HG03039 (cell line): ENCODE data around the gene SPRR1A.
"Not testable (repeated sequence)": the region's sequence is repeated elsewhere in the genome, so short reads cannot be mapped to it uniquely, and the experiment has no call there.

Source experiments
- ATAC-seq: cut with Tn5 transposase; IDR thresholded peaks from one replicate; pipeline ENCODE4 v1.9.1; 2021; ENCODE audit warnings: mild to moderate bottlenecking, moderate library complexity; ENCODE audit not compliant: unreplicated experiment

SPRR1A gene

DNA sequence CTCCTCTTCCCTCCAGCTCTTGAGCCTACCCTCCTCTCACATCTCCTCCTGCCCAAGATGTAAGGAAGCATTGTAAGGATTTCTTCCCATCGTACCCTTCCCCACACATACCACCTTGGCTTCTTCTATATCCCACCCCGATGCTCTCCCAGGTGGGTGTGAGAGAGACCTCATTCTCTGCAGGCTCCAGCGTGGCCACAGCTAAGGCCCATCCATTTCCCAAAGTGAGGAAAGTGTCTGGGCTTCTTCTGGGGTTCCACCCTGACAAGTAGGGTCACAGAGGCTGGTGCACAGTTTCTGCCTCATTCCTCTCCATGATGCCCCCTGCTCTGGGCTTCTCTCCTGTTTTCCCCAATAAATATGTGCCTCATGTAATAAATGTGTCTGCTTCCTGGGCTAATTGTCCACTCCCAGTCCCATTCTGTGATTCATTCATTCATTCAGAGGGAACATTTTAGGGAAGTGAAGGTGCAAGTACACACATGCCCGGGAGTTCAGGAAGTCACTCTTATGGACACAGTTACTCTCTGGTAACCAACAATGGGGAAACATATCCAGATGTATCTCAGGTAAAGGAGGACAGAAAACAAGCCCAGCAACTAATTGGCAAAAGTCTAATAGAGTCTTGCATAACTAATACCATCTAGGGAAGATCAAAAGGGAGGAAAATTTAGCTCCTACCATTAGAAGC lies 11.5 kb upstream of the SPRR1A start:
- ATAC-seq = no peak

GRCh38 chr1:152976688-152977087 lies 7.2 kb upstream of the SPRR1A start:
- ATAC-seq = no peak

DNA sequence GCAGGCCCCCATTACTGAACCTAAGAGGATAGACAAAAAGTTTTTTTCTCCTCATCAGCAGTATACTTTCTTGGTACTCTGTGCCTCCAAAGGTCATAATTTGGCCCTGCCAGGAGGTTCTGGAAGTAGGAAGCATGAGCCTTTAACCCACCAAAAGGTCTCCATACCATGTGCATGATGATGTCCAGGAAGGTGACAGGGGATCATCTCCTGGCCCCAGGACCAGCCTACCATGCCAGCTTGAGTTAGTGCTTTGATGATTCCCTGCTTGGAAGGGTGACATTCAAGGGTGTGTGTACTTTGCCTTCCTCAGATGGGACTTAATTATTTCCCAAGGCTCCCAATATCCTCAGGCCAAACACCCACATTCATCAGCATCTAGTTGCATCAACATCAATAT lies 6.3 kb upstream of the SPRR1A start:
- ATAC-seq = no peak

- ATAC-seq = no peak
These were observed 3.2 kb upstream of the SPRR1A start for GRCh38 chr1:152980676-152981075.

GRCh38 chr1:152981146-152981871 lies 2.6 kb upstream of the SPRR1A start:
- ATAC-seq = no peak

- ATAC-seq = no peak
These were observed 1.8 kb upstream of the SPRR1A start for GRCh38 chr1:152982076-152982475.

- no peak for ATAC-seq
These were observed 647 bp upstream of the SPRR1A start for GRCh38 chr1:152983234-152983633.

DNA sequence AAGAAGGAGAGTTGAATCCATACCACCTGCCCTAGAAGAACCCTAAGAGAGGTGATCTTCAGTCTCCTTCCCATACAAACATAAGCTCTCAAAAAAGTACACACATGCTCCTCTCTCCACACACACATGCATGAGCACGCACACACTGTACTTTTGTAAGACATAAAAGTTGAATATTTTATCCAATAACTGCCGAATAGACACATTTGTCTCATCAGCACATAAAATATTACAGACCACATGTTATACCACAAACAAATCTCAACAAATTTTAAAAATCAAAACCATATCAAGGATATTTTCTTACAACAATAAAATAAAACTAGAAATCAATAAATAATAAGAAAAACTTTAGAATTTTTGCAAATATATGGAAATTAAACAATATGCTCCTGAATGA lies 2.7 kb downstream of the SPRR1A start:
- no peak for ATAC-seq

DNA sequence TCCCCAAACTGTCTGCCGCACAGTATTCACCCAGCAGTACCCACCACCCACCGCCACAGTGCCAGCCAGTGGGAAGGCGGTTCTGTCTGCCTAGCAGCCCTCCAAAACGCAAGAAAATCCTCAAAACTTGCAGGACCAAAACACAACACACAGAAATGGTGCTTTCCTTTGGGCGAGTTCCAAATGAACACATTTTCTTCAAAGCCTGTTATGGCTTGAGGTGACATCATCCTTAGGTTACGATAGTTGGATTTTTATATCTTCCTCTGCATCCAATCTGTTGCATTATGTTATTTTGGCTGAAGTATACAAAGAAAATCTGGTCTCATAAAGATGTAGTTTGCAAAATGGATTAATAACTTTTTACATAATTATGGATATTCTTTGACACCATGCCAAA lies 9.3 kb downstream of the SPRR1A start:
- no peak for ATAC-seq

GRCh38 chr1:152995842-152996241 lies 12.0 kb downstream of the SPRR1A start:
- no peak for ATAC-seq

DNA sequence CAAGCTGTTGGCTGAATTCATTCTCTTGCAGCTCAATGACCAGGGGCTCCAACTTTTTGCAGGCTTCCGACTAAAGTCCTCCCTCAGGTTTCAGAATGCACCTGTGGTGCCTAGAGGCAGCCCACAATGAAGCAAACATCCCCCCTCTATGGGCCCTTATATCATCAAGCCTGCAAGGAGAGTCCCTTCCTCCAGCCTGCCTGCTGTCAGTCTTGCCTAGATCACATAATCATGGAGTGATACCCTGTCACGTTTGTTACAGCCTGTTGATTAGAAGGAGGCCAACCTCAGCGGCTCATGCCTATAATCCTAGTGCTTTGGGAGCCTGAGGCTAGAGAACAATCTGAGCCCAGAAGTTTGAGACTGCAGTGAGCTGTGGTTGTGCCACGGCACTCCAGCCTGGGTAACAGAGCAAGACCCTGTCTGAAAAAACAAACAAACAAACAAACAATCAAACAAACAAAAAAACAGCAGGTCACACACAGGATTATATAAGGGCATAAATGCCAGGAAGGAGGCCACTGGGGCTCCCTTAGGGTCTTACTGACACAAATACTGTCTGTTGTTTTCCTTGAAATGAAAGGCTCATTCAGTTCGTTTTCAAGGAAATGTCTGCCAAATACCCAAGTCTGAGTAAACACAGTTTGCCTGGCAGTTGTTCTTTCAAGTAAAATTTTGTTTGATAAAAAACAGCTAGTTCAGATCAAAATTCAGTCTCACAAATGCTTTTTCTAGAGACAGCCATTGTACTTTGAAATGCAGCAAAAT lies 12.9 kb downstream of the SPRR1A start:
- ATAC-seq = no peak

- ATAC-seq = no peak
These were observed 14.0 kb downstream of the SPRR1A start for GRCh38 chr1:152997901-152998300.

DNA sequence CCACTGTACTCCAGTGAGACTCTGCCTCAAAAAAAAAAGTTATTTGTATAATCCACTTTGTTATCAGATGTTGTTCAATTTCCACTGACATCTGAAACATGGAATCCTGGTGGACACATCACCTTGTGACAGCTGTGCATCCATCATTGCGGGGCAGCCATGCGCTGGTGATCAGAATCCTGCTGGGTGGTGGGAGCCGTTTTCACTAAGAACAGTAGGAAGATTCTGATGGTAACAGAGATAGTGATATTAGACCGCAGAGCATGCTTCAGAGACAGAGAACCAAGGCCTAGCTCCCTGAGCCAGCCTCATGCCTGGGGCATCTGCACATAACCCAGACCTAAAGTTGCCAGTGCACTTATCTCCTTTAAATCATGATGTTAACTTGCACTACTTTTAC lies 14.6 kb downstream of the SPRR1A start:
- no peak for ATAC-seq

GRCh38 chr1:152999818-153000217 lies 15.9 kb downstream of the SPRR1A start:
- ATAC-seq = no peak

- ATAC-seq = no peak
These were observed 16.4 kb downstream of the SPRR1A start for GRCh38 chr1:153000294-153000693.

DNA sequence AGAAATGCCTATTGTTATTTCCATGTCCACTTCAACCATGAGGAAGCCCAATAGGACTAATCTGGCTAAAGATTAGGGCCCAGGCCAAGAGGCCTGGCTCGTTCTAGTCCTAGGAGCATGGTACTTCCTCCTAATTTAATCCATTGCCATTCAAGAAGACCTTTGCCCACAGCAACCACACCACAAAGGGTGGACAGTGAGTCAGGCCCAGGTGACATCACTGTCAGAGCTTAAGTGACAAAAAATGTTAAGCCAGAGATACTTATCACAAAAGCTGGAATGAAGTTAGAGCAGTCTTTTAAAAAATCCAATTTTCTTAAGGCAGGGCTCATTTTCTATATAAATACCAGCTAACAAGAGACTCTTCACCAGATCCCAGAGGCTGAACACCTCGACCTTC lies 17.5 kb downstream of the SPRR1A start, which contains the start of gene SPRR3:
Gene SPRR3, plus strand, starts transcription at position 368 of the 400 bp plus-strand sequence. CDS start 1,272 bp downstream, outside the sequence.
- no peak for ATAC-seq

DNA sequence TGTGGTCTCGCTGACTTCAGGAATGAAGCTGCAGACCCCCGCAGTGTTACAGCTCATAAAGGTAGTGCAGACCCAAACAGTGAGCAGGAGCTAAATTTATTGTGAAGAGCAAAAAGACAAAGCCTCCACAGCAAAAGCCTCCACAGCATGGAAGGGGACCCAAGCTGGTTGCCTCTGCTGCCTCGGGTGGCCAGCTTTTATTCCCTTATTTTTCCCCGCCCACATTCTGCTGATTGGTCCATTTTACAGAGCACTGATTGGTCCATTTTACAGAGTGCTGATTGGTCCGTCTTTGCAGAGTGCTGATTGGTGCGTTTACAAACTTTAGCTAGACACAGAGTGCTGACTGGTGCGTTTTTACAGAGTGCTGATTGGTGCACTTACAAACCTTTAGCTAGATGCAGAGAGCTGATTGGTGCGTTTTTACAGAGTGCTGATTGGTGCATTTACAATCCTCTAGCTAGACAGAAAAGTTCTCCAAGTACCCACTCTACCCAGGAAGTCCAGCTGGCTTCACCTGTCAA lies 27.4 kb downstream of the SPRR1A start:
- ATAC-seq = not testable (repeated sequence)

DNA sequence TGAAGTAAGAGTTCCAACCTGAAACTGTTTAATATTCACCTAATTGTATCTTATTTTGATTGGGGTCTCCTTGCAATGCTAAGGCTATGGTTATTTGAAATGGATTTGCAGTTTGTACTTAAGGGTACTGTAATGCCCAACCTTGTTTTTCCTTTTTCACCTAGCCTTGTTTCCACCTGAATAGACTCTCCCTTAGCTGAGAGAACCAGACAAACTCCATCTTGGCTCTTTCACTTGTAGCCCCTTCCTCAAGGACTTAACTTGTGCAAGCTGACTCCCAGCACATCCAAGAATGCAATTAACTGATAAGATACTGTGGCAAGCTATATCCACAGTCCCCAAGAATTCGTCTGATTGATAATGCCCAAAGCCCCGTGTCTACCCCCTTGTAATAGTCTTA lies 37.9 kb downstream of the SPRR1A start:
- not testable (repeated sequence) for ATAC-seq

GRCh38 chr1:153022340-153022739 lies 38.5 kb downstream of the SPRR1A start:
- ATAC-seq = not testable (repeated sequence)

- ATAC-seq = no peak
These were observed 39.2 kb downstream of the SPRR1A start for GRCh38 chr1:153023109-153023508.

- no peak for ATAC-seq
These were observed 40.5 kb downstream of the SPRR1A start for GRCh38 chr1:153024413-153024812.
